ENCODE data around the gene CNOT10.

Gene CNOT10

GRCh38 chr3:32818970-32819511 lies 134.1 kb downstream of the CNOT10 start:
- no peak for DNase-seq

GRCh38 chr3:32819551-32820348 lies 134.8 kb downstream of the CNOT10 start:
- DNase-seq: no peak

- DNase-seq: no peak
Measured at GRCh38 chr3:32820430-32820829, 135.4 kb downstream of the CNOT10 start.

GRCh38 chr3:32820971-32821685 lies 136.1 kb downstream of the CNOT10 start:
- no peak for DNase-seq

GRCh38 chr3:32821686-32822296 lies 136.8 kb downstream of the CNOT10 start:
- no peak for DNase-seq

GRCh38 chr3:32822609-32823498 lies 137.9 kb downstream of the CNOT10 start:
- DNase-seq: no peak

Data from NCI-H524 treated with DMSO at 0.1 percent for 48 hours (cell line).